SK-N-SH treated with all-trans-retinoic acid at 6 μM for 48 hours (cell line): ENCODE measurements around the gene NHLRC1.

Experiments
- ARNTL ChIP-seq: fragments of 450-650 bp; formaldehyde crosslinking; IDR thresholded peaks from 2 replicates; pipeline ENCODE4 v1.5.0; 2020; ENCODE audit warnings: low read depth, mild to moderate bottlenecking, moderate library complexity, borderline replicate concordance
- CREB5 ChIP-seq: fragments of 250-450 bp; sonication (Bioruptor Pico); IDR thresholded peaks from 2 replicates; pipeline ENCODE4 v1.5.1; 2020; ENCODE audit warnings: low read depth, mild to moderate bottlenecking, moderate library complexity
- CSDC2 ChIP-seq: fragments of 250-450 bp; sonication (Bioruptor Pico); IDR thresholded peaks from 2 replicates; pipeline ENCODE4 v1.5.0; 2020; ENCODE audit warnings: mild to moderate bottlenecking, moderate library complexity
- GLIS3 ChIP-seq: fragments of 250-450 bp; sonication (Bioruptor Pico); IDR thresholded peaks from 2 replicates; pipeline ENCODE4 v1.5.0; 2020; ENCODE audit warnings: mild to moderate bottlenecking, moderate library complexity
- PPARA ChIP-seq: fragments of 250-450 bp; sonication (Bioruptor Pico); IDR thresholded peaks from 2 replicates; pipeline ENCODE4 v1.5.0; 2020; ENCODE audit warnings: mild to moderate bottlenecking, borderline replicate concordance
- RARB ChIP-seq: fragments of 250-450 bp; sonication (Bioruptor Pico); IDR thresholded peaks from 2 replicates; pipeline ENCODE4 v1.8.0; 2021; ENCODE audit warnings: mild to moderate bottlenecking, moderate library complexity
- ZFP3 ChIP-seq: fragments of 250-450 bp; sonication (Bioruptor Pico); IDR thresholded peaks from 2 replicates; pipeline ENCODE4 v1.5.0; 2020; ENCODE audit warnings: mild to moderate bottlenecking, moderate library complexity
- ZNF565 ChIP-seq: fragments of 450-650 bp; formaldehyde crosslinking; conservative IDR thresholded peaks from 2 replicates; pipeline ENCODE4 v1.5.0; 2020; ENCODE audit warnings: low read depth, mild to moderate bottlenecking, moderate library complexity
- ZNF8 ChIP-seq: fragments of 450-650 bp; formaldehyde crosslinking; IDR thresholded peaks from 2 replicates; pipeline ENCODE4 v1.5.0; 2020; ENCODE audit warnings: mild to moderate bottlenecking, moderate library complexity
- TF ChIP-seq, protein P1 (sequence below): fragments of 250-450 bp; sonication (Bioruptor Pico); IDR thresholded peaks from 2 replicates; pipeline ENCODE4 v1.8.0; 2020; ENCODE audit warnings: mild to moderate bottlenecking, moderate library complexity, borderline replicate concordance
- TF ChIP-seq, protein P2 (sequence below): fragments of 250-450 bp; sonication (Bioruptor Pico); IDR thresholded peaks from 2 replicates; pipeline ENCODE4 v1.5.1; 2021; ENCODE audit warnings: mild to moderate bottlenecking, moderate library complexity
- TF ChIP-seq, protein P3 (sequence below): fragments of 250-450 bp; sonication (Bioruptor Pico); IDR thresholded peaks from 2 replicates; pipeline ENCODE4 v1.8.0; 2021; ENCODE audit warnings: low read depth, mild to moderate bottlenecking, moderate library complexity, borderline replicate concordance

DNA sequence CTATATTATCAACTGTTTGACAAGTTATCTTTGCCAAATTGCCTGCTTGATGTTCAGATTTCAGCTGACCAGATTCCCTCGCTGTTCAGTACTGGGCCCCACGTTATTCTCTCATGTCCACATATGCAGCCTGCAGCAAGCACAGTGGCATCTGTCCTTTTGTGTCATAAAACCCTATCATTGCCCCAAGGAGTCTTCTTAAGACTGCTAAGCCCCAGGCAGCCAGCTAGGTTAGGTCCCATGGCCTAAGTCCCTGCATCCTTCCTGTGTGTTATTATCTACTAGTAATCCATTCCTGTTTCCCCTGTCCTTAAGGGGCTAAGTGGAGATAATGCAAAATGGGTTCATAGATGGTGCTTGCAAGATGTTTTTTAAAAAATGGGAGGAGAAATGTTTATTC, 39.9 kb upstream of the NHLRC1 start:
- TF ChIP-seq, protein P1, sequence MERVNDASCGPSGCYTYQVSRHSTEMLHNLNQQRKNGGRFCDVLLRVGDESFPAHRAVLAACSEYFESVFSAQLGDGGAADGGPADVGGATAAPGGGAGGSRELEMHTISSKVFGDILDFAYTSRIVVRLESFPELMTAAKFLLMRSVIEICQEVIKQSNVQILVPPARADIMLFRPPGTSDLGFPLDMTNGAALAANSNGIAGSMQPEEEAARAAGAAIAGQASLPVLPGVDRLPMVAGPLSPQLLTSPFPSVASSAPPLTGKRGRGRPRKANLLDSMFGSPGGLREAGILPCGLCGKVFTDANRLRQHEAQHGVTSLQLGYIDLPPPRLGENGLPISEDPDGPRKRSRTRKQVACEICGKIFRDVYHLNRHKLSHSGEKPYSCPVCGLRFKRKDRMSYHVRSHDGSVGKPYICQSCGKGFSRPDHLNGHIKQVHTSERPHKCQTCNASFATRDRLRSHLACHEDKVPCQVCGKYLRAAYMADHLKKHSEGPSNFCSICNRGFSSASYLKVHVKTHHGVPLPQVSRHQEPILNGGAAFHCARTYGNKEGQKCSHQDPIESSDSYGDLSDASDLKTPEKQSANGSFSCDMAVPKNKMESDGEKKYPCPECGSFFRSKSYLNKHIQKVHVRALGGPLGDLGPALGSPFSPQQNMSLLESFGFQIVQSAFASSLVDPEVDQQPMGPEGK (CRISPR knock-in tag) = no peak
- TF ChIP-seq ZNF565 (no peak), ZNF8 (CRISPR knock-in tag) (no peak), RARB (no peak), ZFP3 (CRISPR knock-in tag) (no peak), CREB5 (no peak), ARNTL (CRISPR knock-in tag) (no peak), CSDC2 (CRISPR knock-in tag) (no peak), PPARA (CRISPR knock-in tag) (no peak), GLIS3 (no peak)
- TF ChIP-seq, protein P2, sequence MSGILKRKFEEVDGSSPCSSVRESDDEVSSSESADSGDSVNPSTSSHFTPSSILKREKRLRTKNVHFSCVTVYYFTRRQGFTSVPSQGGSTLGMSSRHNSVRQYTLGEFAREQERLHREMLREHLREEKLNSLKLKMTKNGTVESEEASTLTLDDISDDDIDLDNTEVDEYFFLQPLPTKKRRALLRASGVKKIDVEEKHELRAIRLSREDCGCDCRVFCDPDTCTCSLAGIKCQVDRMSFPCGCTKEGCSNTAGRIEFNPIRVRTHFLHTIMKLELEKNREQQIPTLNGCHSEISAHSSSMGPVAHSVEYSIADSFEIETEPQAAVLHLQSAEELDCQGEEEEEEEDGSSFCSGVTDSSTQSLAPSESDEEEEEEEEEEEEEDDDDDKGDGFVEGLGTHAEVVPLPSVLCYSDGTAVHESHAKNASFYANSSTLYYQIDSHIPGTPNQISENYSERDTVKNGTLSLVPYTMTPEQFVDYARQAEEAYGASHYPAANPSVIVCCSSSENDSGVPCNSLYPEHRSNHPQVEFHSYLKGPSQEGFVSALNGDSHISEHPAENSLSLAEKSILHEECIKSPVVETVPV (CRISPR knock-in tag) = no peak
- TF ChIP-seq, protein P3, sequence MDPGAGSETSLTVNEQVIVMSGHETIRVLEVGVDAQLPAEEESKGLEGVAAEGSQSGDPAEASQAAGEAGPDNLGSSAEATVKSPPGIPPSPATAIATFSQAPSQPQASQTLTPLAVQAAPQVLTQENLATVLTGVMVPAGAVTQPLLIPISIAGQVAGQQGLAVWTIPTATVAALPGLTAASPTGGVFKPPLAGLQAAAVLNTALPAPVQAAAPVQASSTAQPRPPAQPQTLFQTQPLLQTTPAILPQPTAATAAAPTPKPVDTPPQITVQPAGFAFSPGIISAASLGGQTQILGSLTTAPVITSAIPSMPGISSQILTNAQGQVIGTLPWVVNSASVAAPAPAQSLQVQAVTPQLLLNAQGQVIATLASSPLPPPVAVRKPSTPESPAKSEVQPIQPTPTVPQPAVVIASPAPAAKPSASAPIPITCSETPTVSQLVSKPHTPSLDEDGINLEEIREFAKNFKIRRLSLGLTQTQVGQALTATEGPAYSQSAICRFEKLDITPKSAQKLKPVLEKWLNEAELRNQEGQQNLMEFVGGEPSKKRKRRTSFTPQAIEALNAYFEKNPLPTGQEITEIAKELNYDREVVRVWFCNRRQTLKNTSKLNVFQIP (CRISPR knock-in tag) = no peak
